Epithelial cell of umbilical artery (primary cell): Measurements from ENCODE around the gene EIF4H. TPM values are rescaled to one million over a fixed set of nuclear protein-coding genes. Genes with fewer than 3 reads are reported as not detected.

Experiments
- total RNA-seq: library from RNA; depleted of rRNA; stranded (reverse); fragments of >200 nt; gene quantifications from 2 replicates; pipeline ENCODE4 v1.2.3, GENCODE V29; 2014

EIF4H gene
- total RNA-seq, result 328 and 399 TPM in 2 replicates

DNA sequence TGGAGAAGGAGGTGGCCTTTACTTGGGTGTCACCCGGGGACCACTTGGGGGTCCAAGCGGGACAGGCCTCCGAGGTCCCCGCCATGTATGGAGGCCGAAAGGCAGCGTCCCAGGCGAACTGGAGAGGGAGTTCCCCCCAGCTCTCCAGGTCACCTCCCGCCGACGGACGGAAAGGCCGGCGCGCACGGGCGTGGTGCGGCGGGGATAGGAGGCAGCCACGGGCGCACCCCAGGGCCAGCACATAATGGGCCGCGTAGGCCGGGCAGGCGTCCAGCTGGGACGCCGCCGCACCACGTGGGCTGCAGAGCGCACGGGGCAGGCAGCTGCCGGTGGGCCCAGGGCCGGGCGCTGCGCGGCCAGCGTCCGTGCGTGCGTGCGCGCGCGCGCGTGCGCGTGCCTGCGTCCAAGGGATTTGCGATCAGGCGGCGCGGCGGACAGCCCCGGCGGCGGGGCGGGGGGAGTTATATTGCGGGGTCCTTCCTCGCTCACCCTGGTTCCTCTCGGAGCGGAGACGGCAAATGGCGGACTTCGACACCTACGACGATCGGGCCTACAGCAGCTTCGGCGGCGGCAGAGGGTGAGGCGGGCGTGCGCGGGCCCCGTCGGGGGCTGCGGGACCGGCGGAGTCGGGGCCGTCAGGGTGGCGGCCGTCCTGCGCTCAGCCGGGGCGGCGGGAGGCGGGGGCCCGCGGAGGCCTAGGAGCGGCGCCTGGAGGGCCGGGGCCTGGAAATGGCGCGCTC lies at the start of gene EIF4H:
TSS of gene EIF4H (plus strand) at position 491 of the 740 bp plus-strand sequence. CDS start at position 519, 28 bp downstream.

Other genes with a start within 250 kb of the EIF4H start
- gene ELN, start 146.2 kb upstream of the EIF4H start, total RNA-seq, result 0.30 TPM in 1 of 2 replicates, not detected in the other
- gene LIMK1, start 90.6 kb upstream of the EIF4H start, total RNA-seq, result 22.5 and 23.4 TPM in 2 replicates
- gene LAT2, start 35.6 kb downstream of the EIF4H start, total RNA-seq, result 0.32 and 0.61 TPM in 2 replicates
- gene RFC2, start 80.0 kb downstream of the EIF4H start, total RNA-seq, result 24.4 and 36.3 TPM in 2 replicates
- gene CLIP2, start 115.1 kb downstream of the EIF4H start, total RNA-seq, result 25.5 and 29.9 TPM in 2 replicates